ENCODE results near the gene NFKBIA.
A peak's percentile ranks its signal among the peaks of the same experiment; 100 is the strongest.
"Not testable (repeated sequence)": the region's sequence is repeated elsewhere in the genome, so short reads cannot be mapped to it uniquely, and the experiment has no call there.

NFKBIA gene

GRCh38 chr14:35390577-35391387 is 13.8 kb downstream of the NFKBIA start:
- DNase-seq (ENCODE audit: low read depth) = no peak

GRCh38 chr14:35389315-35389667 is 15.3 kb downstream of the NFKBIA start:
- no peak for DNase-seq (ENCODE audit: low read depth)

GRCh38 chr14:35388656-35389314 is 15.8 kb downstream of the NFKBIA start:
- no peak for DNase-seq (ENCODE audit: low read depth)

- no peak for DNase-seq (ENCODE audit: low read depth)
Observed at GRCh38 chr14:35387713-35388579, 16.6 kb downstream of the NFKBIA start.

GRCh38 chr14:35387219-35387618 is 17.3 kb downstream of the NFKBIA start:
- no peak for DNase-seq (ENCODE audit: low read depth)

GRCh38 chr14:35386673-35387125 is 17.9 kb downstream of the NFKBIA start:
- no peak for DNase-seq (ENCODE audit: low read depth)

- DNase-seq (ENCODE audit: low read depth) = no peak
Observed at GRCh38 chr14:35385042-35385839, 19.3 kb downstream of the NFKBIA start.

GRCh38 chr14:35384455-35385041 is 20.0 kb downstream of the NFKBIA start:
- peak; percentile 89 for DNase-seq (ENCODE audit: low read depth)

GRCh38 chr14:35383569-35384454 is 20.7 kb downstream of the NFKBIA start:
- no peak for DNase-seq (ENCODE audit: low read depth)

GRCh38 chr14:35380794-35381193 is 23.8 kb downstream of the NFKBIA start:
- no peak for DNase-seq (ENCODE audit: low read depth)

GRCh38 chr14:35379234-35379933 is 25.2 kb downstream of the NFKBIA start:
- not testable (repeated sequence) for DNase-seq (ENCODE audit: low read depth)

GRCh38 chr14:35378425-35379233 is 25.9 kb downstream of the NFKBIA start:
- no peak for DNase-seq (ENCODE audit: low read depth)

GRCh38 chr14:35375558-35376025 is 29.0 kb downstream of the NFKBIA start:
- DNase-seq (ENCODE audit: low read depth) = no peak

GRCh38 chr14:35374263-35374712 is 30.3 kb downstream of the NFKBIA start:
- DNase-seq (ENCODE audit: low read depth) = peak; percentile 86

GRCh38 chr14:35373208-35373607 is 31.3 kb downstream of the NFKBIA start:
- DNase-seq (ENCODE audit: low read depth) = not testable (repeated sequence)

GRCh38 chr14:35370969-35371368 is 33.6 kb downstream of the NFKBIA start:
- DNase-seq (ENCODE audit: low read depth) = no peak

- no peak for DNase-seq (ENCODE audit: low read depth)
Observed at GRCh38 chr14:35369701-35370191, 34.8 kb downstream of the NFKBIA start.
